Vein endothelial cell (primary cell): Measurements from ENCODE around the gene CDCP2. TPM values are rescaled to one million over a fixed set of nuclear protein-coding genes. Genes with fewer than 3 reads are reported as not detected.

Experiments
- small RNA-seq: library from RNA; depleted of rRNA; stranded (forward); fragments of <200 nt; gene quantifications from one replicate; pipeline ENCODE3, GENCODE V24; 2012
- total RNA-seq: library from RNA; depleted of rRNA; stranded (reverse); fragments of >200 nt; gene quantifications from 2 replicates; pipeline ENCODE4 v1.2.3, GENCODE V29; 2012

Gene CDCP2
- not detected in 2 replicates for total RNA-seq

DNA sequence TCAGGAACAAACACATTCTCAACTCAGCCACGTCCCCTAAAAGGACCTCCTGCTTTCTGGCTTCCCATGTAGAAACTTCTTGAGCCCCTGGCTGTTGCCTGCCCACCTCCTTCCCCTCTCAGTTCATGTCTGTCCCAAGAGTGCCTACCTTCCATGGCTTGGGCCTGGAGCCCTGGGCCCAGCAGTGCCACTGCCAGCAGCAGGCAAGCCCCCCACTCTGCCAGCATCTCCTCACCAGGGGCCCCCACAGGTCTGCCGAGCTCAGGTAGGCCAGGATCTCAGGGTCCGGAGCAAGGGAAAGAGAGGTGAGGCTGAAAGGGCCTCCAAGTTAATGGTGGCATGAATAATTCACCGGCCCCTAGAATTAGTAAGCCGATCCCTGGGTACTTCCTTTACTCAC is at the start of gene CDCP2:
TSS of gene CDCP2 (minus strand) at position 305 of the 400 bp plus-strand sequence. CDS start at position 227, 78 bp downstream.

GRCh38 chr1:54199765-54200518 is 47.1 kb upstream of the CDCP2 start, which contains the start of the genes CYB5RL and MRPL37:
TSS of gene CYB5RL (minus strand) at chr1:54200030. CDS start at chr1:54195616, 4,414 bp downstream.
TSS of gene MRPL37 (plus strand) at chr1:54200167. CDS start at chr1:54200244, 77 bp downstream.

Small RNA genes lying within 50 kb of the gene (small RNA-seq; reads per million reads assigned to genes)
- gene AL353898.1 (not detected), gene AL353898.2 (not detected)

Other genes with a start within 250 kb of the CDCP2 start
- 17.3 and 18.7 TPM in 2 replicates for gene IFT25, start 207.3 kb downstream of the CDCP2 start, total RNA-seq
- gene LRRC42, start 206.7 kb downstream of the CDCP2 start, total RNA-seq, result 27.1 and 27.4 TPM in 2 replicates
- gene LDLRAD1, start 134.8 kb downstream of the CDCP2 start, total RNA-seq, result not detected in 2 replicates
- gene TMEM59, start 99.8 kb downstream of the CDCP2 start, total RNA-seq, result 178 and 179 TPM in 2 replicates
- 2.8 and 2.9 TPM in 2 replicates for gene TCEANC2, start 99.4 kb downstream of the CDCP2 start, total RNA-seq
- 5.4 and 5.6 TPM in 2 replicates for gene CYB5RL, start 47.0 kb upstream of the CDCP2 start, total RNA-seq
- 116 and 137 TPM in 2 replicates for gene MRPL37, start 47.2 kb upstream of the CDCP2 start, total RNA-seq